ENCODE data around the gene VAPA. TPM values are rescaled to one million over a fixed set of nuclear protein-coding genes. Genes with fewer than 3 reads are reported as not detected.

Gene VAPA
- polyA plus RNA-seq, 1 of the 3 experiments (the other 2 are of a cell fraction), result 109 TPM

DNA sequence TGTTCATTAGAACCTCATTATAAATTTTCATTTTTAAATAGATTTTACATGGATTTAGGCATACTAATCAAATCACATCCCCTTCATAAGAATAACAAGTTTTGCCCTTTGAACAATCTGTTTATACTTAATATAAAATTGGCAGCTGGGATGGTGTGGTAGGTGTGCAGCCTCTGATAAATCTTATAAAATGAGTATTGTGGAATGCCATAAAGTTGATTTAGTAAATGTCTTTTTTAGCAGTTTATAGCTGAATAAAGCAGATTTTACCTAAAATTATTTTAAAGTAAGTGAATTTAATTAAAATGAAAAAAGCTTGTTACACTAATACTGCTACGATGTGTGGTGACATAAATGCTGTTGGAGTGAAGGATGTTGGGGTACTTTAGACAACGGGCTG, 35.5 kb downstream of the VAPA start:
- H3K79me2 ChIP-seq (ENCODE audit: insufficient read depth), result peaks cover 67% of the 10 kb centered on the region
- POLR2A ChIA-PET, result no interaction called here

DNA sequence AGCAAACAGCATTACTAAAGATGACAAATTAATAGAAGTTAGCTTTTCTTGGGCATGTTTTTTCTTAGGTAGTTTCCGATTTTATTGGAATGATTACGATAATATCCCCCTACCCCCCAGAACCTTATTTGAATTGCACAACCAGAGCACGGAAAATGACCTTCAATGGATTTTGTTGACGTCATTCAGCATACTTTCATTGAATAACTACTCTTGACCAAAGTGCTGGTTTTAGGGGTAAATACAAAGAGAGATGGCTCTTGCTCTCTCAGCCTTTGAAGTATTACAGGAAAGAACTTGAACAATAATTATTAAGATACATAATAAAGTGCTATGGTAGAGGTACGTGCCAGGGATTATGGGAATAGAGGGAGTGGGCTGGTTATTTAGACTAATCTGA, 36.0 kb downstream of the VAPA start:
- Histone ChIP-seq H2AFZ (ENCODE audit: low read depth) (no peak overlapping the region), H3K36me3 (replicated peaks in 1 of 2; ENCODE audit: control insufficient read depth in 1 of 2, insufficient read depth in 2 of 2, low read length in 1 of 2) (peaks cover 67 to 80% of the 10 kb centered on the region in 2 experiments), H3K4me2 (no peak overlapping the region), H3K4me1 (ENCODE audit: control insufficient read depth in 1 of 2, insufficient read depth in 2 of 2, low read depth in 1 of 2, low read length in 1 of 2) (peaks cover 0 to 11% of the 10 kb centered on the region in 2 experiments; a peak in 2 of 4 replicates), H4K20me1 (ENCODE audit: insufficient read depth) (peaks cover 19% of the 10 kb centered on the region), H3K79me2 (ENCODE audit: insufficient read depth) (peaks cover 67% of the 10 kb centered on the region), H3K27me3 (ENCODE audit: insufficient read depth) (no peaks in the 10 kb centered on the region), H3K4me3 (ENCODE audit: low read depth in 2 of 2, low read length in 1 of 2) (no peak overlapping the region), H3F3A (replicated peaks; ENCODE audit: insufficient read depth) (peaks cover 17% of the 10 kb centered on the region), H3K9me2 (no peaks in the 10 kb centered on the region), H3K9me3 (no peaks in the 10 kb centered on the region), H3K9ac (no peak overlapping the region), H3K27ac (ENCODE audit: low read depth in 2 of 2, low read length in 1 of 2) (no peak overlapping the region)
- POLR2A ChIA-PET, result no interaction called here
- no peak for DNase-seq
- WGBS (ENCODE audit: low lambda C conversion rate), result 92% methylated on average over 5 of the region's 5 CpGs
- CTCF ChIA-PET, result interaction anchor here (1.2 to 4.0 kb wide), 7 partner anchors 9 to 187 kb away, joined by 3 to 19 read pairs (median 4); no protein-coding TSS in a partner anchor
- TF ChIP-seq NFIC (IDR thresholded peaks at IDR 0.05; ENCODE audit: borderline replicate concordance) (no peak), RAD21 (IDR thresholded peaks at IDR 0.05; ENCODE audit: low read length) (no peak), RCOR1 (IDR thresholded peaks at IDR 0.05; ENCODE audit: low read length) (no peak), SIN3A (IDR thresholded peaks at IDR 0.05; ENCODE audit: borderline replicate concordance, low read depth, low read length) (no peak), FOXM1 (IDR thresholded peaks at IDR 0.05; ENCODE audit: low read depth) (no peak), FOSL2 (IDR thresholded peaks at IDR 0.05; ENCODE audit: borderline replicate concordance, low read depth) (no peak), RFX5 (IDR thresholded peaks at IDR 0.05; ENCODE audit: low read length) (no peak), FOXJ3 (CRISPR knock-in tag; IDR thresholded peaks at IDR 0.05) (no peak), EZH2phosphoT487 (IDR thresholded peaks at IDR 0.05; ENCODE audit: borderline replicate concordance, low read depth) (no peak), YY1 (IDR thresholded peaks at IDR 0.05; ENCODE audit: low read depth) (no peak), RXRA (IDR thresholded peaks at IDR 0.05; ENCODE audit: borderline replicate concordance, low read depth) (no peak), TCF12 (IDR thresholded peaks at IDR 0.05) (no peak), EP300 (IDR thresholded peaks at IDR 0.05; ENCODE audit: borderline replicate concordance in 1 of 2, low read depth in 1 of 2, low read length in 1 of 2) (no peak), NRF1 (IDR thresholded peaks at IDR 0.05; ENCODE audit: low read depth, low read length) (no peak)
- TF ChIP-seq, protein P1, sequence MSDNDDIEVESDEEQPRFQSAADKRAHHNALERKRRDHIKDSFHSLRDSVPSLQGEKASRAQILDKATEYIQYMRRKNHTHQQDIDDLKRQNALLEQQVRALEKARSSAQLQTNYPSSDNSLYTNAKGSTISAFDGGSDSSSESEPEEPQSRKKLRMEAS (IDR thresholded peaks at IDR 0.05; ENCODE audit: low read depth), result no peak
- TF ChIP-seq, protein P2, sequence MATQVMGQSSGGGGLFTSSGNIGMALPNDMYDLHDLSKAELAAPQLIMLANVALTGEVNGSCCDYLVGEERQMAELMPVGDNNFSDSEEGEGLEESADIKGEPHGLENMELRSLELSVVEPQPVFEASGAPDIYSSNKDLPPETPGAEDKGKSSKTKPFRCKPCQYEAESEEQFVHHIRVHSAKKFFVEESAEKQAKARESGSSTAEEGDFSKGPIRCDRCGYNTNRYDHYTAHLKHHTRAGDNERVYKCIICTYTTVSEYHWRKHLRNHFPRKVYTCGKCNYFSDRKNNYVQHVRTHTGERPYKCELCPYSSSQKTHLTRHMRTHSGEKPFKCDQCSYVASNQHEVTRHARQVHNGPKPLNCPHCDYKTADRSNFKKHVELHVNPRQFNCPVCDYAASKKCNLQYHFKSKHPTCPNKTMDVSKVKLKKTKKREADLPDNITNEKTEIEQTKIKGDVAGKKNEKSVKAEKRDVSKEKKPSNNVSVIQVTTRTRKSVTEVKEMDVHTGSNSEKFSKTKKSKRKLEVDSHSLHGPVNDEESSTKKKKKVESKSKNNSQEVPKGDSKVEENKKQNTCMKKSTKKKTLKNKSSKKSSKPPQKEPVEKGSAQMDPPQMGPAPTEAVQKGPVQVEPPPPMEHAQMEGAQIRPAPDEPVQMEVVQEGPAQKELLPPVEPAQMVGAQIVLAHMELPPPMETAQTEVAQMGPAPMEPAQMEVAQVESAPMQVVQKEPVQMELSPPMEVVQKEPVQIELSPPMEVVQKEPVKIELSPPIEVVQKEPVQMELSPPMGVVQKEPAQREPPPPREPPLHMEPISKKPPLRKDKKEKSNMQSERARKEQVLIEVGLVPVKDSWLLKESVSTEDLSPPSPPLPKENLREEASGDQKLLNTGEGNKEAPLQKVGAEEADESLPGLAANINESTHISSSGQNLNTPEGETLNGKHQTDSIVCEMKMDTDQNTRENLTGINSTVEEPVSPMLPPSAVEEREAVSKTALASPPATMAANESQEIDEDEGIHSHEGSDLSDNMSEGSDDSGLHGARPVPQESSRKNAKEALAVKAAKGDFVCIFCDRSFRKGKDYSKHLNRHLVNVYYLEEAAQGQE (IDR thresholded peaks at IDR 0.05; ENCODE audit: low read depth, low read length), result no peak
- TF ChIP-seq, protein P3, sequence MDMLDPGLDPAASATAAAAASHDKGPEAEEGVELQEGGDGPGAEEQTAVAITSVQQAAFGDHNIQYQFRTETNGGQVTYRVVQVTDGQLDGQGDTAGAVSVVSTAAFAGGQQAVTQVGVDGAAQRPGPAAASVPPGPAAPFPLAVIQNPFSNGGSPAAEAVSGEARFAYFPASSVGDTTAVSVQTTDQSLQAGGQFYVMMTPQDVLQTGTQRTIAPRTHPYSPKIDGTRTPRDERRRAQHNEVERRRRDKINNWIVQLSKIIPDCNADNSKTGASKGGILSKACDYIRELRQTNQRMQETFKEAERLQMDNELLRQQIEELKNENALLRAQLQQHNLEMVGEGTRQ (IDR thresholded peaks at IDR 0.05; ENCODE audit: borderline replicate concordance, low read depth, low read length), result no peak

More for the DNA sequence above, 35.5 kb downstream of the VAPA start:
- no peak for DNase-seq
- peaks cover 66 to 80% of the 10 kb centered on the region in 2 experiments for H3K36me3 ChIP-seq (replicated peaks in 1 of 2; ENCODE audit: control insufficient read depth in 1 of 2, insufficient read depth in 2 of 2, low read length in 1 of 2)
- H3K4me2 ChIP-seq, result no peak overlapping the region
- no peak overlapping the region for H3K4me3 ChIP-seq (ENCODE audit: low read depth in 2 of 2, low read length in 1 of 2)
- CTCF ChIA-PET, result interaction anchor here (2.1 to 4.0 kb wide), 3 partner anchors 12 to 24 kb away, joined by 4 to 19 read pairs (median 12); no protein-coding TSS in a partner anchor
- 90% methylated on average over 2 of the region's 2 CpGs for WGBS (ENCODE audit: low lambda C conversion rate)
- peaks cover 17% of the 10 kb centered on the region for H3F3A ChIP-seq (replicated peaks; ENCODE audit: insufficient read depth)
- no peak for TF ChIP-seq EP300 (IDR thresholded peaks at IDR 0.05; ENCODE audit: borderline replicate concordance in 1 of 2, low read depth in 1 of 2, low read length in 1 of 2)
- TF ChIP-seq, protein P2 (IDR thresholded peaks at IDR 0.05; ENCODE audit: low read depth, low read length), result no peak
- H3K4me1 ChIP-seq (ENCODE audit: control insufficient read depth in 1 of 2, insufficient read depth in 2 of 2, low read depth in 1 of 2, low read length in 1 of 2), result peaks cover 0 to 6% of the 10 kb centered on the region in 2 experiments; a peak in 2 of 4 replicates
- H3K9me3 ChIP-seq, result no peaks in the 10 kb centered on the region
- H3K9ac ChIP-seq, result no peak overlapping the region
- no peak overlapping the region for H2AFZ ChIP-seq (ENCODE audit: low read depth)
- no peaks in the 10 kb centered on the region for H3K27me3 ChIP-seq (ENCODE audit: insufficient read depth)
- H4K20me1 ChIP-seq (ENCODE audit: insufficient read depth), result peaks cover 22% of the 10 kb centered on the region
- H3K9me2 ChIP-seq, result no peaks in the 10 kb centered on the region
- no peak overlapping the region for H3K27ac ChIP-seq (ENCODE audit: low read depth in 2 of 2, low read length in 1 of 2)

Measured in SK-N-SH (cell line).